BLaER1 treated with 17β-estradiol and CSF1 and Interleukin-3, amounts not matched to agents 10 nM and 100 nM (cell line): ENCODE data around the gene OOSP1.
"Not testable (repeated sequence)": the region's sequence is repeated elsewhere in the genome, so short reads cannot be mapped to it uniquely, and the experiment has no call there.

Source experiments
- H3K27ac ChIP-seq, 11 experiments: shearing (Covaris generic); formaldehyde crosslinking; 2 replicates each; pipeline ENCODE4 v1.8.1; 2022
- H3K27me3 ChIP-seq, 11 experiments: shearing (Covaris generic); formaldehyde crosslinking; 2 replicates each; pipeline ENCODE4 v1.8.1; 2022
- H3K36me3 ChIP-seq, 11 experiments: shearing (Covaris generic); formaldehyde crosslinking; 2 replicates each; pipeline ENCODE4 v1.8.1; 2022
- H3K4me1 ChIP-seq, 10 experiments: shearing (Covaris generic); formaldehyde crosslinking; 2 replicates each; pipeline ENCODE4 v1.8.1; 2022
- H3K4me2 ChIP-seq, 11 experiments: shearing (Covaris generic); formaldehyde crosslinking; 2 replicates each; pipeline ENCODE4 v1.8.1; 2022
- H3K4me3 ChIP-seq, 10 experiments: shearing (Covaris generic); formaldehyde crosslinking; 2 replicates each; pipeline ENCODE4 v1.8.1; 2022
- H3K9ac ChIP-seq, 11 experiments: shearing (Covaris generic); formaldehyde crosslinking; 2 replicates each; pipeline ENCODE4 v1.8.1; 2022
- H3K9me3 ChIP-seq, 11 experiments: shearing (Covaris generic); formaldehyde crosslinking; replicated peaks in 1 of 11; 2 replicates each; pipeline ENCODE4 v1.8.1; 2022
- H4K20me1 ChIP-seq, 11 experiments: shearing (Covaris generic); formaldehyde crosslinking; 2 replicates each; pipeline ENCODE4 v1.8.1; 2022
- Cebpa-rat ChIP-seq, 11 experiments: shearing (Covaris generic); IDR thresholded peaks; 2 replicates each; pipeline ENCODE4 v1.8.1; 2022

Gene OOSP1

DNA sequence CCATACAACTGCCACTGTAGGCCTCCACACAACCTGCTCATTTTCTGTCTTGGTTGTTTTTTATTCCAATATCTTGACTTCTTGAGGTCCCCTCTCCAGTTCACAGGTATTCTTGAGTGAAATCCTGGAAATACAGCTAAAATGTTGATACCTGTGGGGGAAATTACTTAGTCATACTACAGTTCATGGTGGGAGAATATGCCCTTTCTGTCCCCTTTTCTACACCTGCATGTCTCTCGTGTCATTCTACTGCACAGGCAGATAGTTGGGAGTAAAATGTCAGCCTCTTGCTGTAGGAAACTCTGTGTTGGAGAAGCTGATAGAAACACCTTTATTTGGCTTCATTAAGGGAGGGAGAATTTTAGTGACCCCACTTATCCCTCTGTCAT, 30.2 kb downstream of the OOSP1 start:
- Histone ChIP-seq H3K9me3 (no peaks in the 10 kb centered on the region), H3K9ac (no peak overlapping the region), H3K27me3 (no peaks in the 10 kb centered on the region), H3K4me1 (no peaks in the 10 kb centered on the region), H3K36me3 (no peaks in the 10 kb centered on the region), H3K27ac (no peak overlapping the region), H3K4me3 (no peak overlapping the region), H4K20me1 (no peaks in the 10 kb centered on the region), H3K4me2 (no peak overlapping the region)
- no peak for TF ChIP-seq Cebpa-rat (IDR thresholded peaks at IDR 0.05)

- H3K9ac ChIP-seq: no peak overlapping the region
- H3K27ac ChIP-seq: no peak overlapping the region
- H4K20me1 ChIP-seq: no peaks in the 10 kb centered on the region
- no peaks in the 10 kb centered on the region for H3K4me1 ChIP-seq
- no peak overlapping the region for H3K4me2 ChIP-seq
- no peak overlapping the region for H3K4me3 ChIP-seq
- TF ChIP-seq Cebpa-rat (IDR thresholded peaks at IDR 0.05): no peak
- H3K36me3 ChIP-seq: no peaks in the 10 kb centered on the region
- no peaks in the 10 kb centered on the region for H3K9me3 ChIP-seq
- H3K27me3 ChIP-seq: no peaks in the 10 kb centered on the region
These were observed 34.9 kb downstream of the OOSP1 start for GRCh38 chr11:59973097-59973496.

DNA sequence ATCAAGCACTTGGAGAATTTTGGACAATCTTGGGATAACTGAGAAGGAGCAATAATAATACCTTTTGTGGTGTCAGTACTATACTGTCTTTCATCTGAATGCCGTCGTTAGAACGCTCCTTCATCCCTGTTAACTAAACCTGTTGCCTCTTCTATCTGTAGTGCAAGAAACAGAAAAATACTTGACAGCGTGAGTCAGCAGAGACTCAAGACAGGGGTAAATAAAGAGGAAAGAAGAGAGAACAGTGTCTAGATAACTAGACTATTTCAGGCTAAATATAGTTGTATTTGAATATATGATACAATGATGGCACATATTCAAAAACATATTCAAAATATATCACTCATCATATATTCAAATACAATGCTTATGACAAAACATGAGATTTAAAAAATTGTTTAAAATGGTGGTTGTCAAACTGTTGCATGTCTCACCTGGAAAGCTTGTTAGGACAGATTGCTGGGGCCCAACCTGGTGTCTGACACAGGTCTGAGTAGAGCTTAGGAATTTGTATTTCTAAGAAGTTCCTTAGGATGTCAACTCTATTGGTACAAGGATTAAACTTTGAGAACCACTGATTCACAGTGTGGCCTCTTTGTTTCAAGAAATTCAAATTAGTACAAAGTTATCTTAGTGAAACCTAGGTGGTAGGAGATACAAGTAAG, 43.0 kb downstream of the OOSP1 start:
- no peak for TF ChIP-seq Cebpa-rat (IDR thresholded peaks at IDR 0.05)
- no peak overlapping the region for H3K4me3 ChIP-seq
- no peaks in the 10 kb centered on the region for H3K27me3 ChIP-seq
- no peaks in the 10 kb centered on the region for H3K9me3 ChIP-seq
- no peaks in the 10 kb centered on the region for H3K4me1 ChIP-seq
- H3K36me3 ChIP-seq: no peaks in the 10 kb centered on the region
- no peak overlapping the region for H3K27ac ChIP-seq
- H3K9ac ChIP-seq: no peak overlapping the region
- H4K20me1 ChIP-seq: no peaks in the 10 kb centered on the region
- no peak overlapping the region for H3K4me2 ChIP-seq

- not testable (repeated sequence) for H3K27ac ChIP-seq, H3K9me3 ChIP-seq, H3K4me2 ChIP-seq, H4K20me1 ChIP-seq, H3K4me3 ChIP-seq, H3K4me1 ChIP-seq, H3K9ac ChIP-seq, H3K27me3 ChIP-seq, H3K36me3 ChIP-seq
These were observed 43.8 kb downstream of the OOSP1 start for GRCh38 chr11:59982037-59982436.

- H3K9me3 ChIP-seq: no peaks in the 10 kb centered on the region
- H3K4me3 ChIP-seq: no peak overlapping the region
- no peak overlapping the region for H3K4me2 ChIP-seq
- no peak overlapping the region for H3K27ac ChIP-seq
- TF ChIP-seq Cebpa-rat (IDR thresholded peaks at IDR 0.05): no peak
- no peaks in the 10 kb centered on the region for H3K27me3 ChIP-seq
- no peak overlapping the region for H3K9ac ChIP-seq
- H4K20me1 ChIP-seq: no peaks in the 10 kb centered on the region
- no peaks in the 10 kb centered on the region for H3K36me3 ChIP-seq
- no peaks in the 10 kb centered on the region for H3K4me1 ChIP-seq
These were observed 45.0 kb downstream of the OOSP1 start for GRCh38 chr11:59983212-59983611.

DNA sequence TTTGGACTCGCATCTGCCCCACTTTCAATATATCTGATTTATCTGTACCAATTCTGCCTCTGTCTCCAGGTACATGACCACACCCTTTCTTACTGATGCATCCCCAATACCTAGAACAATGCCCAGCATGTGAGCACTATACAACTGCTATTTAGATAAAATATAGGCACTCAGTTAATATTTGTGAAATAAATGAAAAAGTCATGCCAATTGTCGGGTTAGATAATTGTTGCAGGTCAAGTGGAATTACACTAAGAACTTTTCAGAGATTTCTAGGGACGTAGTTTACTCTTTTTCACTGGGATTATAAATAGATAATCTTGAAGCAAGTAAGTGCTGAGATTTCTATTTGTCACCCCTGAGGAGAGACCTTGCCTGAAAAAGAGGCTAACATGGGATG, 46.1 kb downstream of the OOSP1 start:
- Histone ChIP-seq H3K36me3 (no peaks in the 10 kb centered on the region), H3K9ac (no peak overlapping the region), H4K20me1 (no peaks in the 10 kb centered on the region), H3K9me3 (peaks cover 0 to 6% (median 4%) of the 10 kb centered on the region in 11 experiments; a peak in 12 of 22 replicates), H3K4me3 (no peak overlapping the region), H3K4me1 (no peaks in the 10 kb centered on the region), H3K27me3 (no peaks in the 10 kb centered on the region), H3K27ac (no peak overlapping the region), H3K4me2 (no peak overlapping the region)
- TF ChIP-seq Cebpa-rat (IDR thresholded peaks at IDR 0.05): no peak

DNA sequence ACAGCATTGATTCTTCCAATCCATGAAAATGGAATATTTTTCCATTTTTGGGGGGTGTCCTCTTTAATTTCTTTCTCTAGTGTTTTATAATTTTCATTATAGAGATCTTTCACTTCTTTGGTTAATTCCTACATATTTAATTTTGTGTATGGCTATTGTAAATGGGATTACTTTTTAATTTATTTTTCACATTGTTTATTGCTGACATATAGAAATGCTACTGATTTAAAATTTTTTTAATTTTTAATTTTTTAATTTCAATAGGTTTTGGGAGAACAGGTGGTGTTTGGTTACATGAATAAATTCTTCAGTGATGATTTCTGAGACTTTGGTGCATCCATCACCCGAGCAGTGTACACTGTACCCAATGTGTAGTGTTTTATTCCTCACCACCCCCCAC, 52.2 kb downstream of the OOSP1 start:
- Histone ChIP-seq H3K4me1 (peaks cover 0 to 6% (median 0%) of the 10 kb centered on the region in 10 experiments; a peak in 1 of 20 replicates), H3K9ac (no peak overlapping the region), H3K4me2 (no peak overlapping the region), H3K4me3 (no peak overlapping the region), H3K27me3 (no peaks in the 10 kb centered on the region), H3K27ac (no peak overlapping the region), H3K36me3 (no peaks in the 10 kb centered on the region), H4K20me1 (no peaks in the 10 kb centered on the region), H3K9me3 (peaks cover 42 to 54% (median 48%) of the 10 kb centered on the region in 11 experiments)
- TF ChIP-seq Cebpa-rat (IDR thresholded peaks at IDR 0.05): no peak

DNA sequence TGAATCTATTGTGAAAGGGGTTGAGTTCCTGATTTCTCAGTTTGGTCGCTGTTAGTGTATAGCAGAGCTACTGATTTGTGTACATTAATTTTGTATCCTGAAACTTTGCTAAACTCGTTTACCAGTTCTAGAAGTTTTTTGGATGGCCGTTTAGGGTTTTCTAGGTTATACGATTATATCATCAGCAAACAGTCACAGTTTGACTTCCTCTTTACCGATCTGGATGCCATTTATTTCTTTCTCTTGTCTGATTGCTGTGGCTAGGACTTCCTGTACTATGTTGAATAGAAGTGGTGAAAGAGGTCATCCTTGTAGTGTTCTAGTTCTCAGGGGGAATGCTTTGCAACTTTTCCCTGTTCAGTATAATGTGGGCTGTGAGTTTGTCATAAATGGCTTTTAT, 54.2 kb downstream of the OOSP1 start:
- Histone ChIP-seq H3K4me3 (no peak overlapping the region), H3K36me3 (no peaks in the 10 kb centered on the region), H3K4me2 (0 out of 22 replicates have a peak overlapping the region, but pooled peaks of 1 of the 11 experiments have one; percentile 10), H3K9ac (no peak overlapping the region), H3K4me1 (peaks cover 0 to 6% (median 0%) of the 10 kb centered on the region in 10 experiments; a peak in 1 of 20 replicates), H4K20me1 (no peaks in the 10 kb centered on the region), H3K27me3 (no peaks in the 10 kb centered on the region), H3K9me3 (peaks cover 42 to 54% (median 48%) of the 10 kb centered on the region in 11 experiments), H3K27ac (no peak overlapping the region)
- no peak for TF ChIP-seq Cebpa-rat (IDR thresholded peaks at IDR 0.05)

GRCh38 chr11:59997800-59998199, 59.6 kb downstream of the OOSP1 start:
- Histone ChIP-seq H3K9me3 (peaks cover 9 to 37% (median 13%) of the 10 kb centered on the region in 11 experiments; a peak in 20 of 22 replicates), H3K4me3 (no peak overlapping the region), H3K9ac (no peak overlapping the region), H3K4me1 (peaks cover 0 to 2% (median 0%) of the 10 kb centered on the region in 10 experiments; a peak in 1 of 20 replicates), H3K27ac (no peak overlapping the region), H3K36me3 (no peaks in the 10 kb centered on the region), H3K27me3 (no peaks in the 10 kb centered on the region), H4K20me1 (no peaks in the 10 kb centered on the region), H3K4me2 (no peak overlapping the region)
- TF ChIP-seq Cebpa-rat (IDR thresholded peaks at IDR 0.05): no peak

DNA sequence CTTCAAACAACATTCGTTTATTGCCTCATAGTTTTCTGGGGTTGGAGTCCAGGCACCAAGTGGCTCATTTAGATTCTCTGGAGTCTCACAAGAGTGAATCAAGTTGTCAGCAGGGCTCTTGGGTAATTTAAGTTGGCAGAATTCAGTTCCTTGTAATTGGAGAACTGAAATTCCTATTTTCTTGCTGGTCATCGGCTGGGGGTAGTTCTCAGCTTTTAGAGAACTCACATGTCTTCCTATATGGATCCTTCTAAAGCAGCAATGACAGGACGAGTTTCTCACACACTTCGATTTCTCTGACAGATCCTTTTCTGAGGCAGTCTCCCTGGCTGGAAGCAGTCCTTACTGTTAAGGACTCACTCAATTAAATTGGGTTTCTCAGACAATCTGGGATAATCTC, 61.5 kb downstream of the OOSP1 start:
- Histone ChIP-seq H3K9ac (no peak overlapping the region), H3K9me3 (peaks cover 0 to 23% (median 0%) of the 10 kb centered on the region in 11 experiments; a peak in 7 of 22 replicates), H3K36me3 (no peaks in the 10 kb centered on the region), H3K27me3 (no peaks in the 10 kb centered on the region), H3K4me2 (no peak overlapping the region), H3K27ac (no peak overlapping the region), H4K20me1 (no peaks in the 10 kb centered on the region), H3K4me3 (no peak overlapping the region), H3K4me1 (no peaks in the 10 kb centered on the region)
- no peak for TF ChIP-seq Cebpa-rat (IDR thresholded peaks at IDR 0.05)
